MM.1S (cell line): Measurements from ENCODE around the gene CELF5.

Source experiments
- DNase-seq: peaks from one replicate; pipeline ENCODE4 v3.0.0-alpha.2; 2015
- H2AFZ ChIP-seq: fragments of 300-600 bp; sonication (generic); 2 replicates; pipeline ENCODE4 v1.6.0; 2016; ENCODE audit warnings: antibody characterized with exemption, low read length
- H3F3A ChIP-seq: fragments of 300-600 bp; sonication (generic); 2 replicates; pipeline ENCODE4 v1.6.1; 2016; ENCODE audit warnings: mild to moderate bottlenecking, antibody characterized with exemption, low read length, moderate library complexity, mixed read lengths; ENCODE audit not compliant: insufficient read depth
- H3K27ac ChIP-seq: fragments of 300-600 bp; sonication (generic); 2 replicates; pipeline ENCODE4 v1.5.1; 2016; ENCODE audit warnings: mild to moderate bottlenecking, low read length
- H3K27me3 ChIP-seq: fragments of 300-600 bp; sonication (generic); replicated peaks from 2 replicates; pipeline ENCODE4 v1.6.0; 2016; ENCODE audit warnings: low read length; ENCODE audit not compliant: insufficient read depth
- H3K36me3 ChIP-seq: fragments of 300-600 bp; sonication (generic); replicated peaks from 2 replicates; pipeline ENCODE4 v1.6.1; 2016; ENCODE audit warnings: mild to moderate bottlenecking, low read length, mixed read lengths; ENCODE audit not compliant: insufficient read depth
- H3K4me1 ChIP-seq: fragments of 300-600 bp; sonication (generic); 2 replicates; pipeline ENCODE4 v1.6.1; 2016; ENCODE audit warnings: low read length, mixed read lengths
- H3K4me2 ChIP-seq: fragments of 300-600 bp; sonication (generic); 2 replicates; pipeline ENCODE4 v1.6.0; 2016; ENCODE audit warnings: low read depth, low read length
- H3K4me3 ChIP-seq: fragments of 300-600 bp; sonication (generic); 2 replicates; pipeline ENCODE4 v1.5.1; 2016; ENCODE audit warnings: low read length, mixed read lengths
- H3K79me2 ChIP-seq: fragments of 300-600 bp; sonication (generic); 2 replicates; pipeline ENCODE4 v1.6.1; 2016; ENCODE audit warnings: mixed run types, low read length, mixed read lengths
- H3K9ac ChIP-seq: fragments of 300-600 bp; sonication (generic); 2 replicates; pipeline ENCODE4 v1.6.1; 2016; ENCODE audit warnings: low read length, mixed read lengths
- H3K9me2 ChIP-seq: fragments of 300-600 bp; sonication (generic); replicated peaks from 2 replicates; pipeline ENCODE4 v1.6.1; 2016; ENCODE audit warnings: mild to moderate bottlenecking, low read length, mixed read lengths; ENCODE audit not compliant: insufficient read depth
- H3K9me3 ChIP-seq: fragments of 300-600 bp; sonication (generic); replicated peaks from 2 replicates; pipeline ENCODE4 v1.6.1; 2016; ENCODE audit warnings: mild to moderate bottlenecking, low read length, mixed read lengths; ENCODE audit not compliant: insufficient read depth
- H4K20me1 ChIP-seq: fragments of 300-600 bp; sonication (generic); 2 replicates; pipeline ENCODE4 v1.6.1; 2016; ENCODE audit warnings: mild to moderate bottlenecking, low read length, moderate library complexity, mixed read lengths; ENCODE audit not compliant: insufficient read depth
- EZH2 ChIP-seq: fragments of 300-600 bp; sonication (generic); optimal IDR thresholded peaks from 2 replicates; pipeline ENCODE3; 2017; ENCODE audit warnings: low read depth, mild to moderate bottlenecking, antibody characterized with exemption, low read length, mixed read lengths
- EZH2phosphoT487 ChIP-seq: fragments of 300-600 bp; sonication (generic); IDR thresholded peaks from 2 replicates; pipeline ENCODE4 v1.6.1; 2018; ENCODE audit warnings: antibody characterized with exemption, low read length
- TF ChIP-seq, protein P1 (sequence below): fragments of 300-600 bp; sonication (generic); IDR thresholded peaks from 2 replicates; pipeline ENCODE4 v1.5.1; 2016; ENCODE audit warnings: antibody characterized with exemption, low read length, mixed read lengths

Gene CELF5

DNA sequence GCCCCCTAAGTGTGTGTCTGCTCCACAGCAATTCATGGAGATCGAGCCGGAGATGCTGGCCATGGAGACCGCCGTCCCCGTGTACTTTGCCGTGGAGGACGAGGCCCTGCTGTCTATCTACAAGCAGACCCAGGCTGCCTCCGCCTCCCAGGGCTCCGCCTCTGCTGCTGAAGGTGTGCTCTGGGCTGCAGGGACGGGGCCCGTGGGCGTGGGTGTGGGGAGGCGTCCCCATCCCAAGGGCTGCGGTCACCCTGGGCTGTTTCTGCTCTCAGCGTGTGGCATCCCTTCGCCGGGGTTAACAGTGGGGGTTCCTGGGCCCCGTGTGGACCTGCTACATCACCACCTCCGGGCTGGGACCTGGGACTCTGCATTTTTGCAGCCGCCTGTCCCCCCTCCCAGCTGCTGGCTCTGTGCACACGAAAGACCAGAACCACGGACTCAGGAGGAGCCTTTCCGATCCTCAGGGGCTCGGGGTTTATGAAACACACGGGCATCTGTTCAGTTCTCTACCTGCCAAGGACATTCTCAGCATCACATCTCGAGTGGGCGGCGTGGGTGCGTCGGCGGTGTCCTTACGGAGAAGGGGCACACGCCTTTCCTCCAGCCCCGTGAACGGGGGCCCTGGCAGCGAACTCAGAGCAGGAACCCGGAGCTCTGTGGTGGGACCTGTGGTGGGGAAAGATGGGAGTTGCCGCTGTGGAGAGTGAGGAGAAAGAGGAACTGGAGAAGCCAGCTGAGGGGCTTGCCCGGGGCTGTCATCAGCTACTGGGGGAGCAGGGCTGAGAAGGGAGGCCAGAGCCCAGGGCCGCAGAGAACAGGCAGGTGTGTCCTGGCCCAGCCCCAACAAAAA is 31.0 kb upstream of the CELF5 start:
- Histone ChIP-seq H3K36me3 (no peaks in the 10 kb centered on the region; the same call in 1 of the 2 replicates), H3K27ac (no peak overlapping the region), H3K9me3 (no peaks in the 10 kb centered on the region), H4K20me1 (peaks cover 11% of the 10 kb centered on the region; the same call in 1 of the 2 replicates), H3K4me1 (no peaks in the 10 kb centered on the region), H3F3A (no peaks in the 10 kb centered on the region), H3K9me2 (no peaks in the 10 kb centered on the region), H3K4me2 (no peak overlapping the region), H3K9ac (no peak overlapping the region), H3K79me2 (peaks cover 50% of the 10 kb centered on the region), H3K4me3 (no peak overlapping the region), H2AFZ (no peak overlapping the region), H3K27me3 (no peaks in the 10 kb centered on the region)
- DNase-seq: no peak
- TF ChIP-seq EZH2phosphoT487 (no peak), EZH2 (no peak)
- TF ChIP-seq, protein P1, sequence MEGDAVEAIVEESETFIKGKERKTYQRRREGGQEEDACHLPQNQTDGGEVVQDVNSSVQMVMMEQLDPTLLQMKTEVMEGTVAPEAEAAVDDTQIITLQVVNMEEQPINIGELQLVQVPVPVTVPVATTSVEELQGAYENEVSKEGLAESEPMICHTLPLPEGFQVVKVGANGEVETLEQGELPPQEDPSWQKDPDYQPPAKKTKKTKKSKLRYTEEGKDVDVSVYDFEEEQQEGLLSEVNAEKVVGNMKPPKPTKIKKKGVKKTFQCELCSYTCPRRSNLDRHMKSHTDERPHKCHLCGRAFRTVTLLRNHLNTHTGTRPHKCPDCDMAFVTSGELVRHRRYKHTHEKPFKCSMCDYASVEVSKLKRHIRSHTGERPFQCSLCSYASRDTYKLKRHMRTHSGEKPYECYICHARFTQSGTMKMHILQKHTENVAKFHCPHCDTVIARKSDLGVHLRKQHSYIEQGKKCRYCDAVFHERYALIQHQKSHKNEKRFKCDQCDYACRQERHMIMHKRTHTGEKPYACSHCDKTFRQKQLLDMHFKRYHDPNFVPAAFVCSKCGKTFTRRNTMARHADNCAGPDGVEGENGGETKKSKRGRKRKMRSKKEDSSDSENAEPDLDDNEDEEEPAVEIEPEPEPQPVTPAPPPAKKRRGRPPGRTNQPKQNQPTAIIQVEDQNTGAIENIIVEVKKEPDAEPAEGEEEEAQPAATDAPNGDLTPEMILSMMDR: no peak

DNA sequence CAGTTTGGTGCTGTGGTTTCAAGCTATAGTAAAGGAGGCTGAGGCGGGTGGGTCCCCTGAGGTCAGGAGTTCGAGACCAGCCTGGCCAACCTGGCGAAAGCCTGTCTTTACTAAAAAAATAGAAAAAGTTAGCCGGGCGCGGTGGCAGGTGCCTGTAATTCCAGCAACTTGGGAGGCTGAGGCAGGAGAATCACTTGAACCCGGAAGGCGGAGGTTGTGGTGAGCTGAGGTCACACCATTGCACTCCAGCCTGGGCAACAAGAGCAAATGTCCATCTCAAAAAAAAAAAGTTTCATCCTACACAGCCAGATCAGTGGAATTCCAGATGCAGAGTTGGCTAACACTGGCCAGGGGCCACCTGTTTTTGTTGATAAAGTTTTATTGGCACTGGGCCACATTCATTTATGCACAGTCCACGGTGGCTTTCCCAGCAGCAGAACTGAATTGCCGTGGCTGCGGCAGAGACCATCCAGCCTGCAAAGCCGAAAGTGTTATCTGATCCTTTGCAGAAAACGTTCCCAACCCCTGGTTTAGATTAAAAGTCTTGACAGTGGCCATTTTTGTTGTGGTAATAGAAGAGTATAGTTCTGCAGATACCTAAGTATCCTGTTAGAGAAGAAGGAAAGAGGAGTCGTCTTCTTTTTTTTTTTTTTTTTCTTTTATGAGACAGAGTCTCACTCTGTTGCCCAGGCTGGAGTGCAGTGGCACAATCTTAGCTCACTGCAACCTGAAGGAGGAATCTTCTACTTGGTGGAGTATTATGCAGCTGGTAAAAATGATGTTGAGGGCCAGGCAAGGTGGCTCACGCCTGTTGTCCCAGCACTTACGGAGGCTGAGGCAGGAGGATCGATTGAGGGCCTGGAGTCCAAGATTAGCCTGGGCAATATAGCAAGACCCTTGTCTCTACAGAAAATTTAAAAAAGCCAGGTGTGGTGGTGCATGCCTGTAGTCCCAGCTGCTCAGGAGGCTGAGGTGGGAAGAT is 30.1 kb upstream of the CELF5 start:
- Histone ChIP-seq H4K20me1 (peaks cover 11% of the 10 kb centered on the region; the same call in 1 of the 2 replicates), H3F3A (no peaks in the 10 kb centered on the region), H3K9me3 (no peaks in the 10 kb centered on the region), H3K79me2 (peaks cover 41% of the 10 kb centered on the region), H3K4me1 (no peaks in the 10 kb centered on the region), H3K4me2 (no peak overlapping the region), H3K9me2 (no peaks in the 10 kb centered on the region), H3K36me3 (no peaks in the 10 kb centered on the region; the same call in 1 of the 2 replicates), H2AFZ (no peak overlapping the region), H3K9ac (no peak overlapping the region), H3K27ac (no peak overlapping the region), H3K4me3 (no peak overlapping the region), H3K27me3 (no peaks in the 10 kb centered on the region)
- TF ChIP-seq, protein P1: no peak
- TF ChIP-seq EZH2 (no peak), EZH2phosphoT487 (no peak)
- DNase-seq: no peak

- Histone ChIP-seq H3K9me3 (no peaks in the 10 kb centered on the region), H3K4me3 (no peak overlapping the region), H3F3A (no peaks in the 10 kb centered on the region), H3K9ac (no peak overlapping the region), H2AFZ (no peak overlapping the region), H3K79me2 (peaks cover 22% of the 10 kb centered on the region), H3K27me3 (no peaks in the 10 kb centered on the region), H4K20me1 (0 out of 2 replicates have a peak, but pooled peaks cover 4% of the 10 kb centered on the region), H3K4me2 (no peak overlapping the region), H3K4me1 (no peaks in the 10 kb centered on the region), H3K9me2 (no peaks in the 10 kb centered on the region), H3K27ac (no peak overlapping the region), H3K36me3 (no peaks in the 10 kb centered on the region; the same call in 1 of the 2 replicates)
- no peak for DNase-seq
- TF ChIP-seq EZH2 (no peak), EZH2phosphoT487 (no peak)
- TF ChIP-seq, protein P1: no peak
These were observed 28.2 kb upstream of the CELF5 start for GRCh38 chr19:3196064-3196932.
